Activated effector memory CD4-positive, alpha-beta T cell treated with anti-CD3 and anti-CD28 coated beads, Interleukin-2, amount 50 U/mL, for 16 hours (primary cell): ENCODE measurements around the gene KRT84.
A peak's percentile ranks its signal among the peaks of the same experiment; 100 is the strongest.
"Not testable (repeated sequence)": the region's sequence is repeated elsewhere in the genome, so short reads cannot be mapped to it uniquely, and the experiment has no call there.

Experiments used
- DNase-seq: peaks from one replicate; pipeline ENCODE4 v3.0.0-alpha.2; 2020

The KRT84 gene

GRCh38 chr12:52359621-52360061, 25.8 kb downstream of the KRT84 start:
- DNase-seq: peak; percentile 50

- DNase-seq: peak; percentile 55
These were observed 26.7 kb downstream of the KRT84 start for GRCh38 chr12:52358575-52359350.

GRCh38 chr12:52356762-52357580, 28.5 kb downstream of the KRT84 start:
- DNase-seq: peak; percentile 54

- peak; percentile 58 for DNase-seq
These were observed 29.3 kb downstream of the KRT84 start for GRCh38 chr12:52356031-52356761.

GRCh38 chr12:52355176-52355575, 30.3 kb downstream of the KRT84 start:
- peak; percentile 16 for DNase-seq

GRCh38 chr12:52354200-52354599, 31.3 kb downstream of the KRT84 start:
- DNase-seq: no peak

GRCh38 chr12:52353766-52354165, 31.7 kb downstream of the KRT84 start:
- peak; percentile 39 for DNase-seq

- DNase-seq: peak; percentile 30
These were observed 32.5 kb downstream of the KRT84 start for GRCh38 chr12:52352951-52353350.

- DNase-seq: peak; percentile 75
These were observed 34.0 kb downstream of the KRT84 start for GRCh38 chr12:52351196-52352059.

- peak; percentile 36 for DNase-seq
These were observed 34.7 kb downstream of the KRT84 start for GRCh38 chr12:52350786-52351185.

- peak; percentile 49 for DNase-seq
These were observed 35.3 kb downstream of the KRT84 start for GRCh38 chr12:52350021-52350620.

GRCh38 chr12:52349196-52349595, 36.3 kb downstream of the KRT84 start:
- peak; percentile 22 for DNase-seq

GRCh38 chr12:52347551-52348510, 37.6 kb downstream of the KRT84 start:
- DNase-seq: peak; percentile 31

GRCh38 chr12:52347016-52347415, 38.4 kb downstream of the KRT84 start:
- peak; percentile 22 for DNase-seq

- no peak for DNase-seq
These were observed 38.9 kb downstream of the KRT84 start for GRCh38 chr12:52346593-52346992.

- DNase-seq: not testable (repeated sequence)
These were observed 40.4 kb downstream of the KRT84 start for GRCh38 chr12:52345041-52345440.

- DNase-seq: peak; percentile 47
These were observed 41.3 kb downstream of the KRT84 start for GRCh38 chr12:52344111-52344510.

GRCh38 chr12:52343550-52343949, 41.9 kb downstream of the KRT84 start:
- peak; percentile 31 for DNase-seq

- peak; percentile 6 for DNase-seq
These were observed 42.5 kb downstream of the KRT84 start for GRCh38 chr12:52342781-52343490.

GRCh38 chr12:52341066-52341580, 44.3 kb downstream of the KRT84 start:
- peak; percentile 56 for DNase-seq
